GM21825 (cell line): ENCODE results near the gene MX2.
"Not testable (repeated sequence)": the region's sequence is repeated elsewhere in the genome, so short reads cannot be mapped to it uniquely, and the experiment has no call there.

Source experiments
- ATAC-seq: cut with Tn5 transposase; IDR thresholded peaks from one replicate; pipeline ENCODE4 v1.9.1; 2021; ENCODE audit warnings: mild to moderate bottlenecking, moderate library complexity; ENCODE audit not compliant: unreplicated experiment

Gene MX2

GRCh38 chr21:41338455-41338854, 23.4 kb upstream of the MX2 start:
- no peak for ATAC-seq

GRCh38 chr21:41342035-41342434, 19.8 kb upstream of the MX2 start:
- no peak for ATAC-seq

- ATAC-seq, result no peak
These were observed 17.7 kb upstream of the MX2 start for GRCh38 chr21:41344146-41344545.

- ATAC-seq, result no peak
These were observed 16.5 kb upstream of the MX2 start for GRCh38 chr21:41345356-41345755.

GRCh38 chr21:41345934-41346685, 15.7 kb upstream of the MX2 start:
- no peak for ATAC-seq

GRCh38 chr21:41346758-41347157, 15.1 kb upstream of the MX2 start:
- ATAC-seq, result no peak

GRCh38 chr21:41348434-41348833, 13.4 kb upstream of the MX2 start:
- ATAC-seq, result no peak

GRCh38 chr21:41349126-41349525, 12.7 kb upstream of the MX2 start:
- ATAC-seq, result no peak

- ATAC-seq, result no peak
These were observed 12.0 kb upstream of the MX2 start for GRCh38 chr21:41349619-41350390.

- no peak for ATAC-seq
These were observed 11.2 kb upstream of the MX2 start for GRCh38 chr21:41350436-41351155.

GRCh38 chr21:41357546-41357945, 4.3 kb upstream of the MX2 start:
- no peak for ATAC-seq

- no peak for ATAC-seq
These were observed 3.3 kb upstream of the MX2 start for GRCh38 chr21:41358193-41359166.

GRCh38 chr21:41359286-41359685, 2.5 kb upstream of the MX2 start:
- ATAC-seq, result no peak

GRCh38 chr21:41359754-41360071, 2.1 kb upstream of the MX2 start:
- ATAC-seq, result not testable (repeated sequence)

- no peak for ATAC-seq
These were observed 1.6 kb upstream of the MX2 start for GRCh38 chr21:41360072-41360821.

GRCh38 chr21:41361053-41361785, 608 bp upstream of the MX2 start:
- ATAC-seq, result no peak

- no peak for ATAC-seq
These were observed 960 bp downstream of the MX2 start for GRCh38 chr21:41362605-41363369.
